HFFc6 (cell line): ENCODE results near the gene IFT81. TPM values are rescaled to one million over a fixed set of nuclear protein-coding genes. Genes with fewer than 3 reads are reported as not detected.

Experiments used
- DNase-seq: peaks from one replicate; pipeline ENCODE4 v3.0.0-alpha.2; 2018
- H3K27ac Mint-ChIP-seq: 2 replicates; pipeline ENCODE4 v1.8.0; 2020; ENCODE audit warnings: mild to moderate bottlenecking, mixed read lengths
- H3K27me3 Mint-ChIP-seq: 2 replicates; pipeline ENCODE4 v1.8.0; 2021; ENCODE audit warnings: mild to moderate bottlenecking, moderate library complexity, mixed read lengths; ENCODE audit not compliant: insufficient read depth
- H3K36me3 Mint-ChIP-seq: 2 replicates; pipeline ENCODE4 v1.8.0; 2021; ENCODE audit warnings: low read depth, mixed read lengths
- H3K4me1 Mint-ChIP-seq: 2 replicates; pipeline ENCODE4 v1.8.0; 2020; ENCODE audit warnings: low read depth, mixed read lengths
- H3K4me3 Mint-ChIP-seq: 2 replicates; pipeline ENCODE4 v1.8.0; 2020; ENCODE audit warnings: mild to moderate bottlenecking, moderate library complexity, mixed read lengths
- H3K9me3 Mint-ChIP-seq: 2 replicates; pipeline ENCODE4 v1.8.0; 2020; ENCODE audit warnings: mild to moderate bottlenecking, mixed read lengths
- total RNA-seq, 6 experiments: library from RNA; stranded (reverse); fragmentation: NEBNext Ultra II Directional; extraction: Animal tissue kit (Norgen Biotek cat#: 25700); gene quantifications; 2 replicates in 1 of 6; 3 replicates in 5 of 6; pipeline ENCODE4 v1.2.3, GENCODE V29; 2021
- TF ChIP-seq, protein P1 (sequence below): fragments of 200-600 bp; sonication (generic); IDR thresholded peaks from 2 replicates; pipeline ENCODE4 v1.5.0; 2021; ENCODE audit warnings: antibody characterized with exemption, mild to moderate bottlenecking

The IFT81 gene
- total RNA-seq, 6 experiments from 2014 or later, result 9.4 to 14.4 (median 12.8) TPM

DNA sequence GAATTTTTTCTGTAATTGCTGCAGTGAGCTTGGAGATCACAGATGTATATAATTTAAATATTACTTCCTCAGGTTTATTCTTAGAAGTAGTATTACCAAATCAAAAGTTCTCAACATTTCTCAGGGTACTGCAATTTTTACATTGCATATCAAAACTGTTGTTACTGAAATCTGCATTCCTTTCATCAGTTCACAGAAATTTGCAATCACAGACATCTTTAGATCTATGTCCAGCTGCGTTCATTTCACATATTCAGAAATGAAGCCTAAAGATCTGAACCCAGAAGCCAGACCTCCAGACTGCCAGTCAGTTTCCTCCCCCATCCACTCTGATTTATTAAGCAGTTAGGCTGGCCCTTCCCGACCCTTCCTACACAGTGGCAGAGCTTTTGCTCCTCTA lies 18.2 kb upstream of the IFT81 start:
- Mint-ChIP-seq H3K27me3 (no peaks in the 10 kb centered on the region), H3K27ac (no peak overlapping the region), H3K36me3 (no peaks in the 10 kb centered on the region), H3K4me3 (no peak overlapping the region), H3K9me3 (no peaks in the 10 kb centered on the region), H3K4me1 (peaks cover 35% of the 10 kb centered on the region)
- DNase-seq, result no peak
- TF ChIP-seq, protein P1, sequence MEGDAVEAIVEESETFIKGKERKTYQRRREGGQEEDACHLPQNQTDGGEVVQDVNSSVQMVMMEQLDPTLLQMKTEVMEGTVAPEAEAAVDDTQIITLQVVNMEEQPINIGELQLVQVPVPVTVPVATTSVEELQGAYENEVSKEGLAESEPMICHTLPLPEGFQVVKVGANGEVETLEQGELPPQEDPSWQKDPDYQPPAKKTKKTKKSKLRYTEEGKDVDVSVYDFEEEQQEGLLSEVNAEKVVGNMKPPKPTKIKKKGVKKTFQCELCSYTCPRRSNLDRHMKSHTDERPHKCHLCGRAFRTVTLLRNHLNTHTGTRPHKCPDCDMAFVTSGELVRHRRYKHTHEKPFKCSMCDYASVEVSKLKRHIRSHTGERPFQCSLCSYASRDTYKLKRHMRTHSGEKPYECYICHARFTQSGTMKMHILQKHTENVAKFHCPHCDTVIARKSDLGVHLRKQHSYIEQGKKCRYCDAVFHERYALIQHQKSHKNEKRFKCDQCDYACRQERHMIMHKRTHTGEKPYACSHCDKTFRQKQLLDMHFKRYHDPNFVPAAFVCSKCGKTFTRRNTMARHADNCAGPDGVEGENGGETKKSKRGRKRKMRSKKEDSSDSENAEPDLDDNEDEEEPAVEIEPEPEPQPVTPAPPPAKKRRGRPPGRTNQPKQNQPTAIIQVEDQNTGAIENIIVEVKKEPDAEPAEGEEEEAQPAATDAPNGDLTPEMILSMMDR, result no peak

DNA sequence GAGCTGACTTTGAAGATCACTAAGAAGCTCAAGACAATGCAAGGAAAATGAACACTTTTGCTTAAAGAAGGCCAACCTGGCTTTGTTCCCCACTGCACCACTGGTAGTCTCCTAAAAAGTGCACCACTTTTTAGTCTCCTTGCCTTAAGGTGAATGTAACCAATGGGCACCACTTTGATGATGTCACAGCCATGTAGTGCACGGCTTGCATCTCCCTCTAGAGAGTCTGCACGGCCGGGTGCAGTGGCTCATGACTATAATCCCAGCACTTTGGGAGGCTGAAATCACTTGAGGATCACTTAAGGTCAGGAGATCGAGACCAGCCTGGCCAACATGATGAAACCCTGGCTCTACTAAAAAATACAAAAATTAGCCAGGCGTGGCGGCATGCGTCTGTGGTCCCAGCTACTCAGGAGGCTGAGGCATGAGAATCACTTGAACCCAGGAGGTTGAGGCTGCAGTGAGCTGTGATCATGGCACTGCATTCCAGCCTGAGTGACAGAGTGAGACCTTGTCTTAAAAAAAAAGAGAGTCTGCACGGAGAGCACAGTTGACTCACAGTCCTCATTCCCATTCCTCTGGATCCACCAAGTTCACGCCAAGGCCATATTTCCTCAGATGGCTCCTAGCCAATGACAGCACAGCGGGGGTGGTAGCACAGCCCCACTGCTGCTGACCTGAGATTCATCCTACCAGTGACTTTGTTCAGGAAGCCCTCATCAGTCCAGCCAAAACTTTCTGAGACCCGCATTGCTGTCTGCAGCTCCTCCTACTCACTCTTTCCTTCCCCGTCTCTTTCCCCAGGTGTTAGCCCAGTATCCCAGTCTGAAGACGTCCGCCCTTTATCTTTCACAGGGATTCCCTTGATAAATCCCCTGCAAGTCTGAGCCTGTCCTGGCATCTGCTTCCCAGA lies 16.5 kb upstream of the IFT81 start:
- H3K4me1 Mint-ChIP-seq, result peaks cover 40% of the 10 kb centered on the region

DNA sequence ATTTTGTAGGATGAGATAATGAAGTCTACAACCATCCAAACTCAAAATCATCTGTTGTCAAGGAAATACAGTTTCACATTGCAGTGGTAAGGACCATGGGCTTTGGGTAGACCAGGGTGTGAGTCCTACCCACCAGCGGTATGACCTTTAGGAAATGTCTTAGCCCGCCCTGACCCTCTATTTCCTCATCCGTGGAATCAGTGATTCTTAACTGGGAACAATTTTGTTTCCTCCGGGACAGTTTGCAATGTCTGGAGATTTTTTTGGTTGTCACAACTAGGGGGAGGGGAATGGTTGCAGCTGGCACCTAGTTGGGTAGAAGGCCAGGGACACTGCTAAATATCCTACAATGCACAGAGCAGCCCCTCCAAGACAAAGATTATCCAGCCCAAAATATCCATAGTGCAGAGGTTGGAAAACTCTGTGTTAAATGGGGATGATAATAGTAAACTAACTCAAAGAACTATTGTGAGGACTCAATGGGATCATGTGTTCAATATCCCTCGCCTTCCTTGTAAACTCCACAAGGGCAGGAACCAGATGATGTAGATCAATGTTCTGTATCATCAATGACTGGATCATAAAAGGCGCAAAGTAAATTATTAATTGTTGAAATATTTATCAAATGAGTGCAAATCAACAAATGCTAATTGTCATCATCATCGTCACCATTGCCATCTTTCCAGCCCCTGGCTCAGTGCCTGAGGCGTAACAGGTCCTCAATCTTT lies 15.7 kb upstream of the IFT81 start:
- H3K27me3 Mint-ChIP-seq, result no peaks in the 10 kb centered on the region
- no peaks in the 10 kb centered on the region; the same call in 1 of the 2 replicates for H3K9me3 Mint-ChIP-seq
- DNase-seq, result no peak
- H3K4me3 Mint-ChIP-seq, result peak overlapping the region; percentile 84
- H3K27ac Mint-ChIP-seq, result peak overlapping the region; percentile 94
- H3K4me1 Mint-ChIP-seq, result peaks cover 40% of the 10 kb centered on the region
- TF ChIP-seq, protein P1, result no peak
- no peaks in the 10 kb centered on the region for H3K36me3 Mint-ChIP-seq

More for the DNA sequence above, 16.5 kb upstream of the IFT81 start:
- no peaks in the 10 kb centered on the region for H3K36me3 Mint-ChIP-seq
- peak overlapping the region; percentile 84 for H3K4me3 Mint-ChIP-seq
- peak; percentile 77 for DNase-seq
- H3K27ac Mint-ChIP-seq, result peak overlapping the region; percentile 94
- H3K27me3 Mint-ChIP-seq, result no peaks in the 10 kb centered on the region
- H3K9me3 Mint-ChIP-seq, result no peaks in the 10 kb centered on the region; the same call in 1 of the 2 replicates
- TF ChIP-seq, protein P1, result no peak

DNA sequence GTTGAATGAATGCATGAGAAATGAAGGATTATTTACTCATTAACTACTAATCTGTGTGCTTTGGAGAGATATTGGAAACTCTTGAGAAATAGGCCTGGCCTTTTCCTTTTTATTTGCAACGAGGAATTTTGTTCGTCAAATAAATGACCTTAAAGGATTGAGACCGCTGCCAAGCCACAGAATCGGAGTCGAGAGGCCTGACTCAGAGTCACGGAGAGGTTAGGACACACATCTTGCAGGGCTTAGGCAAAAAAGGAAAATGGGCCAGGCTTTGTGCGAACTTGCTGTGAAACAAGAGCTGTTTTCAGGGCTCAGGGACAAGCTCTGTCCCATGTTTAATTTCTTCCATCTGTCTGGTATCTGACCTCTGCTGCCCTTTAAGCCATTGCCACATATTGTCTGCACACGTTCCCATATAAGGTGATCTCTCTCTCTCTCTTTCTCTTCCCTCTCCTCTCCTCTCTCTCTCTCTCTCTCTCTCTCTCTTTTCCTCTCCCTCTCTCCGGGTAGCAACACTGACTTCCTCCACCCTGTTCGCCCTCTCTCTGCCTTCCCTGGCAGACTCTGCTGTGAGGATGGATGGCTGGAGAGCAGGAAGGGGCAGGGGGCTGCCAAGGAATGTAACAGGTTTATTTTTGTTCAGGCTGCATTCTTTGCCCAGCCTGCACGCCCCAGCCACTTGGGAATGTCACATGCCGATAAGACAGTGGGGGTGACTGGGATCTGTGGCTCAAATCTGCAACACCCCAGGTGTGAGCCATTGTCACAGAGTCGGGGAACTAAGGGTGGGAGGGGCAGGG lies 14.9 kb upstream of the IFT81 start:
- Mint-ChIP-seq H3K27ac (peak overlapping the region; percentile 94), H3K36me3 (no peaks in the 10 kb centered on the region), H3K9me3 (no peaks in the 10 kb centered on the region; the same call in 1 of the 2 replicates), H3K4me3 (peak overlapping the region; percentile 84), H3K27me3 (no peaks in the 10 kb centered on the region), H3K4me1 (peaks cover 40% of the 10 kb centered on the region)
- peak; percentile 98 for DNase-seq
- TF ChIP-seq, protein P1, result no peak
